Myocyte (in vitro differentiated cells): ENCODE results near the gene CABLES1. TPM values are rescaled to one million over a fixed set of nuclear protein-coding genes. Genes with fewer than 3 reads are reported as not detected.
"Not testable (repeated sequence)": the region's sequence is repeated elsewhere in the genome, so short reads cannot be mapped to it uniquely, and the experiment has no call there.

Experiments used
- DNase-seq: peaks from one replicate; pipeline ENCODE4 v3.0.0-alpha.2; 2012; ENCODE audit warnings: low read depth
- total RNA-seq: library from RNA; depleted of rRNA; stranded (reverse); fragments of >200 nt; gene quantifications from 2 replicates; pipeline ENCODE4 v1.2.3, GENCODE V29; 2014

Gene CABLES1
- total RNA-seq, 1 donor from 2014 or later: 8.2 TPM

DNA sequence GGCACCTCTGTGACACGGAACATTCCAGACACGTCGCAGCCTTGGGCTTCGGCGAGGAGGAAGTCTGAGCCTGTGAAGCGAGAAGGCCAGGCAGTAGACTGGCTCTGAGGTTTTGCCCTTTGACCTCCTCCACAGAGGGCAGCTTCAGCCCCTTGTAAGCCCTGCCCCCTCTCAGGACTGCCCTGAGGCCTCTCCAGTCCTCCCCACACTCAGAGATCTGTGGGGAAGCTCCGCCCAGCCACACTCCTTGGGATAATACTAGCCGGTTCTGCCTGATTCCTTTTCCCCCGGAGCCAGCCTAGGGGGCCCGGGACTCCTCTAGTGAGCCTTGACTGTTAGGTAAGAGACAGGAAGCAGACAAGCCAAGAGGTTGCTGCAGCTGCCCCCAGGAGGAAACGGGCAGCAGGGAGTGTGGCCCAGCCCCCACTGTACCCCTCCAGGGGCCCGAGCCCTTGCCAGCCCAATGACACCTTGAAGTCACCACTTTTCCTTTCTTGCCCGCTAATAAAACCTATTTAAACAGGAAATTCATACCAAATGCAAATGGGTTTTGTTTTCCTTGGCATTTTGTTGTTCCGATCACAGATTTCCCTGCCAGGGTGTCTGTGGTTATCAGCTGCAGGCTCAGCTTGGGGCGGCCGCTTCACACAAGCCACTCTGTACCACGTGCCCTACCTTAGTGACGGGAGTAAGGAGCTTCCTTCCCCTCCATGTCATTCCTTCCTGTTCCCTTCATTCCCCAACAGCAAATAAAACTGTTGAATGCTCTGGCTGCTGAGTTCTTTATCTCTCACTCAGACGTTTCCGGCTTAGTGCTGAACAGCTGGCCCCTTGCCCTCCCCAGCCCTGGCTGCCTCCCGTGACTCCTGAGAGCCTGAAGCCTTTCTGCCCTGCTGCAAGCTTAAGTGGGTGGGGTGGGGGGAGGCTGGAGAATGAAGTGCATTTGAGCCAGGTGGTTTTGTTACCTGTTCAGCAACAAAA lies 124.7 kb downstream of the CABLES1 start:
- peak; percentile 81 for DNase-seq

DNA sequence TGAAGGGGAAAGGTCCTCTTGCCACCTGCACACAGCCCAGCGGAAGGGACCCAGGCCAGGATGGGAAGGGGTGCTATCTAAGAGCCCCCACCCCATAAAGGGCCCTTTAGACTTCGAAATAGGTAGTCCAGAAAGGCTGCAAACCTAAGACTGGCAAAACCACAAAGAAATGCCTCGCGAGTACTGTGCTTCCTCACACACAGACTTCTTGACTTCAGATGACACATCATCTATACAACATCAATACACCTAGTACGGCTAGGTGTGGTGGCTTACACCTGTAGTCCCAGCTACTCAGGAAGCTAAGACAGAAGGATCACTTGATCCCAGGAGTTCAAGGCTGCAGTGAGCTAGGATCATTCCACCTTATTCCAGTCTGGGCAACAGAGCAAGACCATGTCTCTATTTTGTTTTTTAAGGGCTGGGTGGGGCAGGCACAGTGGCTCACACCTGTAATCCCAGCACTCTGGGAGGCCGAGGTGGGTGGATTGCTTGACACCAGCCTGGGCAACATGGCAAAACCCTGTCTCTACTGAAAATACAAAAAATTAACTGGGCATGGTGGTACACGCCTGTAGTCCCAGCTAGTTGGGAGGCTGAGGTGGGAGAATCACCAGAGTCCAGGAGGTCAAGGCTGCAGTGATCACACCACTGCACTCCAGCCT lies 125.8 kb downstream of the CABLES1 start:
- no peak for DNase-seq

DNA sequence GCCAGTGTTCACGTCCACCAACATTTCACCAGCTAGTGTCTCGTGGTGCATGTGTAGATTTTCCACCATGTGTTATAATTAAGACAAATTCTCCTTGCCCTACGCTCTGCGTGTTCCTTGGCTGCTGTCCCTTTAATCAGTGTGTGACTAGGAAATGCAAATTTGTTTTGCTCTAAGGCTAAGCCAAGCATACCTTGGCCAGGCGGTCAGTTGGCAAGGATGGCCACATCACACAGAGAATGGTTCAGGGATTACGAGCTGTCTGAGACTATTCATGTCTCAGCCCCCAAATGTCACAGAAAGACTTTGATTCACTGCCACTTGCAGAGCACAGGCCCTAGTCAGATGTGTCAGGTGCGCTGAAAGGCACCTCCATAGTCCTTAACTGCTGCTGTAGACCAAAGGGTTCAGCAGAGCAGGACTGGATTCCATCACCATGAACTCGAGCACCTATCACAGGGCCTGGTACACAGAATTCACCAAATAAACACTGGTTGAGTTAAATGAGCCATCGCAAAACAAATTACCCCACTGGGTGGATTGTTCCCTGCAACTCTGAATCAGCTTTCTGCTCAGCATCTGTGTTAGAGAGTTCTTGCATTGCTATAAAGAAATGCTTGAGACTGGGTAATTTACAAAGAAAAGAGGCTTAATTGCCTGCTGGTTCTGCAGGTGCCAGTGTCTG lies 128.4 kb downstream of the CABLES1 start:
- DNase-seq: no peak

DNA sequence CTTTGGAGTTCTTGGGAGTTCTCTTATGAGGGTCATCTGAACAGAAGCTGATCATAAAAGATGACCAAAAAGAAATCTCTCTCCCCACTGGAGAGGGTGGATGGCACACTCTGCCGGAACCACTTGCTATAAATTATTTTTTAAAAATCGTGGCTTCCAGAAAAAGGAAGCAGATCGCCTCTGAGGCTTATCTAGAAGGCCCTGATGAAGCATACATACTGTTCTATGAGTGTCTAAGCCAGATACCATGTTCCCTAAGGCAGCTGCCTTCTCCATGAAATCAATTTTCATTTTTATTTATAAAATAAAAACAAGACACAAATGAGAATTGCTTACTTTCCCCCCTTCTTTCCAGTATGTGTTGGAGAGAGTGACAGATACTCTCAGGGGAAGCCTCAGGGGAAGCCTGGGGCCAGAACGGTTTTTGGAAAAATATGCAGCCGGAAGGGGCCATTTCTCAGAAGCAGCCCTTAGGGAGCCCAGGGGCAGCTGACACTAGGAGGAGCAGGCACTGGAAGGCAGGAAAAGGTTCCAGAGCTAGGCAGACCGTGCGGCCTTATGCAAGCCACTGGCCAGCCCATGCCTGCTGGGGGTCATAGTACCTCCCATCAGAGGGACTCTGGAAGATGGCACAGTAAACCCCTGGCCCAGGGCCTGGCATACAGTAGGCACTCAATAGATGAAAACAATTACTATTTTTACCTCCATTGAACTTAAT lies 130.6 kb downstream of the CABLES1 start:
- DNase-seq: no peak

DNA sequence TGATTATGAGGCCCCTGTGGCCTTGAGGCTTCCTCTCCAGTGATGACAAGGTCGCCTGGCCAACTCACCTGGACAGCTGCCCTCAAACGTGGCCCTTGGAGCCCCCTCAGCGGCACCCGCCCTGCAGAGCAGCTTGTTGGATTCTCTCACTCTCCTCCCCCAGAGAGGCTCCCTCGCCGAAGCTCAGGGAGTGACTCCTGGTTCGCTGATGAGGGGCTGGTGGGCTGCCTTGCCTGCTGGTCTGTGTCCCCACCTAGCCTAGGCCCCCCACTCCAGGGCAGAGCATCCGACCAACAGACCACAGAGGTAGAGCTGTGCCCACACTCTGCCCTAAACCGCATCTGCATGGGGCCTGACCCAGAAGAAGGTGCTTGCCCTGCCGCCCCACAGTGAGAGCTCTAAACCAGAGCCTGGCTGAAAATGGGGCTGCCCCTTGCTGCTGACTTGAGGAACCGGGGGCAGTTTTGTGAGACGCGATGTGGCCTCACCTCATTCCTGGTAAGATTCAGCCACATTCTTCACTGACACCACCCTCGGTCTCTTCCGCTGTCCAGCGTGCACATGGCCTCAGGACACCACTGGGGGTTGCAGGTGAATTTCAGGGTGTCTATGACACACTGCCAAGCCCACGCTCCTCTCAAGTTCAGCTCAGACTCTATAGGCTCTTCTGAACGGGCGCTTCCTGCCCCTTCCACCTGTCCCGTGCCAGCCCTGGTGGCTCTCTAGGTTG lies 131.6 kb downstream of the CABLES1 start:
- DNase-seq: no peak

DNA sequence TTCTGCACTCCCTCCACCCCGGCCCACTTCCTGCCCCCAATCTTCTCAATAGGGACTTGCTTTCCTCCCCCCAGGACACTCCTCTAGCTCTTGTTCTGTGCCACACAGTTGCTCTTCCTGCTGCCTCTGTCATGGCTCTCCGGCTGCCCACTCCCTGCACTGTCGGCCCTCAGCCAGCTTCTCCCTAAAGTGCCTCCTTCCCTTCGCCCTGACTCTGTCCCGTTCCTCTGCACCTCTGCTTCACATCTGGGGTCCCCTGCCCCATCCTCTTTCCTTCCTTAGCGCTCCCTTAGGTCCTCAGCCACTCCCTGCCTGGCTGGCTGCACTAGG lies 132.1 kb downstream of the CABLES1 start:
- DNase-seq: no peak

DNA sequence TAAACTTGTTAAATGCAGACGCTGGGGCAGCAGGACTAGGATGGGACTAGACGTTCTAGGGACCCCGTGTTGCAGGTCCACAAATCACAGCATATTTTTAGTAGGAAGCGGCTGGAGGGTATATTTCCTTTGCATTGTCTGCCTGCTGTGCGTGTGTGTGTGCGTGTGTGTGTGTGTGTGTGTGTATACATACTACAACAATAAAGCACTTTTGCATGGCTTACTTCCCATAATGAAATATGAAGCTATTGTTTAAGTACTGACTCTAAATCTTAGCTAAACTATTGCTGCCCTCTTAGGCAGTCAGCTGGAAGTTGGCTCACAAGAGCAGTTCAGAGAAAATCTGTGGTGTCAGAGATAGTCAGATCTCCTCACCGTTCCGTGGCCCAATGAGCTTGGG lies 133.4 kb downstream of the CABLES1 start:
- no peak for DNase-seq

DNA sequence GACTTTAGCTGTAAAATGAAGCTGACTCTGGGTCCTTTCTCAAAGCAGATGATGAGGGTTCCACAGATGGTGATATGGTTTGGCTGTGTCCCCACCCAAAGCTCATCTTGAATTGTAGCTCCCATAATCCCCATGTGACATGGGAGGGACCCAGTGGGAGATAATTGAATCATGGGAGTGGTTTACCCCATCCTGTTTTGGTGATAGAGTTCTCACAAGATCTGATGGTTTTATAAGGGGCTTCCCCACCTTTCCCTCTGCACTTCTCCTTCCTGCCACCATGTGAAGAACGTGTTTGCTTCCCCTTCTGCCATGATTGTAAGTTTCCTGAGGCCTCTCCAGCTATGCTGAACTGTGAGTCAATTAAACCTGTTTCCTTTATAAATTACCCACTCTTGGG lies 133.8 kb downstream of the CABLES1 start:
- not testable (repeated sequence) for DNase-seq

DNA sequence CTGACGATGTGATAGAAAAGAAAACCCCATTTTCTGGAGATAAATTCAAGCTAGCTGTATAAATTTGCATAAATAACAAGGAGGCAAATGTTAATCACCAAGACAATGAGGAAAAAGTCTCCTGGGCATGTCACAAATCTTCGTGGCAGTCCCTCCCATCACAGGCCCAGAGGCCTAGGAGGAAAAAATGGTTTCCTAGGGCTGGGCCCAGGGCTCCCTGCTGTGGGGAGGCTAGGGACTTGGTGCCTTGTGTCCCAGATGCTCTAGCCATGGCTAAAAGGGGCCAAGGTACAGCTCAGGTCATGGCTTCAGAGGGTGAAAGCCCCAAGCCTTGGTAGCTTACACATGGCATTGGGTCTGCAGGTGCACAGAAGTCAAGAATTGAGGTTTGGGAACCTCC lies 134.6 kb downstream of the CABLES1 start:
- DNase-seq: no peak

DNA sequence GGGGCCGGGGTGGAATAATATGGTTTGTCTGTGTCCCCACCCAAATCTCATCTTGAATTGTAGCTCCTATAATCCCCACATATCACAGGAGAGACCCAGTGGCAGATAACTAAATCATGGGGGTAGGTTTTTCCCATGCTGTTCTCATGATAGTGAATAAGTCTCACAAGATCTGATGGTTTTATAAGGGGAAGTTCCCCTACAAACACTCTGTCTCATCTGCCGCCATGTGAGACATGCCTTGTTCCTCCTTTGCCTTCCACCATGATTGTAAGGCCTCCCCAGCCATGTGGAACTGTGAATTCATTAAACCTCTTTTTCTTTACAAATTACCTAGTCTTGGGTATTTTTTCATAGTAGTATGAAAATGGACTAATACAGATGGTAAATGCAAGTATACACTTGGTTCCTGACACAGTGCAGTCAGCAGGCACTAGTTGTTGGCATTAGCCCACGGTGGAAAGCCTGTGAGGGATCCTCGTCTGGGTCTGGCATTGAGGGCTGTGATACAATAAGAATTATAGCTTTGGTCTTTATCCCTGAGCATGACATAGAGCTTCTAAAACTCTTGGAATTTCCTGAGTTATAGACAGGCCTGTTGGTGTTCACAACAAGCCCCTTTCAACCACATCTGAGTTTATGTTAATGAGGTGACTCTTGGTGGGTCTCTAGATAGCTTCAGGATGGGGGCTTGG lies 135.8 kb downstream of the CABLES1 start:
- DNase-seq: no peak

DNA sequence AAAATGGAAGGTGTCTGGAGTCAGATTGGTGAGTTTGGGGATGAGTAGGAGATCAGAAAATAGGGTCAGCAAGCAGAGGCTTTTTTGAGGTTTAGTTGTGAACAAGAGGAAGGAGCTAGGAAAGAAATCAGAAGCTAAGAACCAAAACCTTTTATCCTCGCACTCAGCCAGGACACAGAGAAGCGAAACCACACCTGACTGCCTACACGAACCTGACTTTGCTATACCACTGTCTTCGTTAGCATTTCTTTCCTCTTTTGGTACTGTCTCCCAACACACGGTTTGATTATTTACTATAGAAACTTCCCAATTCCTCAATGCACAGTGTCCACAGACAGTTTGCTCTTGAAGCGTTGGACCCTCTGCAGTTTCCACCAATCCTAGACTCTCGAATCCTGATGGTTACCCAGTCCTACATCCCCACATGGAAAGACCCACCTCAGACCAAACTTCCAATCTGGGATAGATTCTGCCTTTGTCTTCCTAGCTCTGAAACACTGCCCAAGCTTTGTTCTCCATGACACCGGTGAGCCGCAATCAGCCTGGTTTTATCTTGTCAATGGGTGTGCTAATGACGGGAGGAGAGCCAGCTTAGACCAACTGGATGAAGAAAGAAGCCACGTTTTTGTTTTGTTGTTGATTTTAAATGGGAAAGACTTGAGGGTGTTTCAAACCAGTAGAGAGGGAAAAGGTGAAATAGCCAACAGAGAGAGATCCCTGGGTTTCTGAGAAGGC lies 137.4 kb downstream of the CABLES1 start:
- DNase-seq: no peak

DNA sequence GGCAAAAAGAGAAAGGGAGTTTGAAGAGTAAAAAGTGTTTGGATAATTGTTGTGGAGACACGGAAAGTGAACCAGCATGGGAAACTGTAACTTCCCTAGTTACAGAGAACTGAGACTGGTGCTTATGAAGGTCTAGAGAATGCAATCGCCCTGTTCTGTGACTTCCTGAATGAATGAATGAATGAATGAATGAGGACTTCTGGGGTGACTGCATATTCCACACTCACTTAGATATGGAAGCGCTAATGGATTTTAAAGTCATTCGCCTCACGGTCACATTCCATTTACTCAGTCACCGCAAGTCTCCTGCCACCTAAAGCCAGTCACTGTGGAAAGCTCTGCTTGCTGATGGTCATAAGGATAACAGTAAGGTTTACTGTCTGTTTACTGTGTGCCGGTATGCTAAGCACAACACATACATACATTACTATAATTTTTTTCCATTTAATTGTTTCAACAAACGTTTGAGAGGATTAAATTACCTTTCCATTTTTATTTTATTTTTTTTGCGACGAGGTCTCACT lies 138.2 kb downstream of the CABLES1 start:
- DNase-seq: no peak

DNA sequence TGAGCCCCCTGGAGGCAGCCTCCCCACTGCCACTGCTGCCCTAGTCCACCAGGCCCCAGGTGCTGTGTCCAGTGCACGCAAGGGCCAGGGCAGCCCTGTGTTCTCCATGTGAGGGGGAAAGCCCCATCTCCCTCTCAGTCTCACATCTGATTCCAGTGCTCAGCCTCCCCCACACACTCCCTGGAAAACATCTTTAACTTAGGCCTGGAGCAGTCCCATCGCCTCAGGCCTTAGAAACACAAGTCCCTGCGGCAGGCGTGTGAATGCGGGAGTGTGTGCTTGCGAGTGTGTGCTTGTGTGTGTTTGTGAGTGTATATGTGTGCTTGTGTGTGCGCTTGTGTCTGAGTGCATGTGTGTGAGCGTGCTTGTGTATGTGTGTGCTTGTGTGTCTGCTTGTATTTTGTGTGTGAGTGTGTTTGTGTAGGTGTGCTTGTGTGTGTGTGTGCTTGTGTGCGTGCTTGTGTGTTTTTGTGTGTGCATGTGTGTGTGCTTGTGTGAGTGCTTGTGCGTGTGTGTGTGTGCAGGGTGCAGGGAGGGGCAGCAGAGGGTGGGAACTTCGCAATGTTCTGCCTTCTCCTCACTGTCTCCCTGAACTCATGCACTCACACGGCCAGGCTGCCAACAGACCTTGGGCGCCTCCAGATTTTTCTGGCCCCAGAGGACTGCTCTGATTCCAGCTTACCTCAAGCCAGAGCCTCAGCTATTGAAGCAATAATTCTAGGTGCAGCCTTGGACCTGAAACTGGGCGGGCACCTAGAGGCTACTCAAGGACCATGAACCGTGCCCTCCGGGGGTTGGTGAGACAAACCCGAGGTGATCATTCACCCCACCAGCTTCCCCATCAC lies 139.6 kb downstream of the CABLES1 start:
- no peak for DNase-seq

DNA sequence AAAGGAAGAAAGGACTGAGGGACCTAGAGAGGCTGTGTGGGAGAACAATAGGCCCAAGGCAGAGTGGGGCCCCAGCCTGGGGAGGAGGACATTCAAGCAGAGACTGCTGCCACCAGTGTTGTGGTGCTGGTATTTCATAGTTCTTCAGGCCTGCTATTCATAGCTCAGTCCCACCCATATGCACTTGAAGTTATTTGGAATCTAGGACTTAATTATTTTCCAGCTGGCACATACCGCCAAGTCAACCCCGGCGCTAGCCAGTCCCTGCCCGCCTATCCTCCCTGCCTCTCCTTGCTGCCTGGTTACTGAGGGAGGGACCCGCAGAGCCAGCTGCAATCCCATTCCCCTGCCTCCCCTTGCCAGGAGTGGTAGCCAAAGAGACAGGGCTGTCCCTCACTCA lies 141.2 kb downstream of the CABLES1 start:
- DNase-seq: peak; percentile 70

DNA sequence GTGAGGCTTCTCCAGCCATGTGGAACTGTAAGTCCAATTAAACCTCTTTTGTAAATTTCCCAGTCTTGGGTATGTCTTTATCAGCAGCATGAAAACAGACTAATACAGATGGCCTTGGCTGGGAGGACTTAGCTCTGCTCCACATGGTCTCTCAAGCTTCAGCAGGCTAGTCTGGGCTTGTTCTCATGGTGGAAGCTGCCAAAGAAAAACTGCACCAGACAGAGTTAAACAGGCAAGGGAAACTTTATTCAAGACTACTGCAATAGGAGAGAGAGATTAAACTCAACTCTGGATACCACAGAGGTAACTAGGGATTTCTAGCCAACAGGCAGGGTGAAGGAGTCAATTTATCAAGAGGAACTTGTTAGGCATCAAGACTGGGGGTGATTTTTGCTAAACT lies 142.1 kb downstream of the CABLES1 start:
- DNase-seq: no peak

DNA sequence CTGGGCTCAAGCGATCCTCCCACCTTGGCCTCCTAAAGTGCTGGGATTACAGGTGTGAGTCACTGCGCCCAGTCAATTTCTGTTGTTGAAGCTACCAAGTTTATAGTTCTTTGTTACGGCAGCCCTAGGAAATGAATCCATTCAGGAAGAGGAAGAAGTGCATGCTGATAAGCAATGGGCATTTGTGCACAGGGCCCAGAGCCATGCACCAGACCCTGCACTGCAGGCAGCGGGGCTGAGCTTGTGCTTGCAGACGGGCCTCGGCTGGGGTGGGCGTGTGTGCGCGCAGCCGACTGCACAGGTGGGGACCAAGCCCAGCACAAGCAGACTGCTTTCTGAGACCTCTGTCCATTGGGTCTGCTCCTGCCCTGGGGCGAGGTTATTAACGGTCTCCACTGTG lies 144.6 kb downstream of the CABLES1 start:
- DNase-seq: no peak

DNA sequence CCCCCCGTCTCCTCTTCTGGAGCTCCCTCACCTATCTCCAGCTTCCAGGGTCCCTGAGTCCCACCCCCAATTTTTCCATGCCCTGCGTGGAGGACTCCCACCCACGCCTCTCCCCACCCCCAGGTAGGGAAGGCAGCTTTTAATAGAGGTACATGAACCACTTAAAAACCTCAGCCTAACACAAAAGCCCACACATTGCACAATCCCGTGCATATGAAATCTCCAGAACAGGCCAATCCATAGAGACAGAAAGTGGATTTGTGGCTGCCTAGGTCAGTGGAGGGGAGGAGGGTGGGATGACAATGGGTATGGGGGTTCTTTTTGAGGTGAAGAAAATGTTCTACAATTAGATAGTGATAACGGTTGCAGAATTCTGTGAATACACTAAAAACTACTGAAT lies 145.6 kb downstream of the CABLES1 start:
- no peak for DNase-seq
